Medulla oblongata (tissue), 1 donor: ENCODE results near the gene GTF2IRD1.
"Not testable (repeated sequence)": the region's sequence is repeated elsewhere in the genome, so short reads cannot be mapped to it uniquely, and the experiment has no call there.

Experiments used
- DNase-seq: peaks from one replicate; pipeline ENCODE4 v3.0.0-alpha.2; 2015; ENCODE audit errors: extremely low spot score

Gene GTF2IRD1

GRCh38 chr7:74453322-74454011 is at the start of gene GTF2IRD1:
Gene GTF2IRD1 (plus strand): TSS chr7:74453906. CDS start chr7:74508081, 54,175 bp downstream.
- DNase-seq: peak; percentile 44

- DNase-seq: no peak
These were observed 49.4 kb upstream of the GTF2IRD1 start for GRCh38 chr7:74404388-74404700.

GRCh38 chr7:74404741-74405140 is 49.0 kb upstream of the GTF2IRD1 start:
- no peak for DNase-seq

GRCh38 chr7:74405191-74405898 is 48.4 kb upstream of the GTF2IRD1 start:
- DNase-seq: no peak

GRCh38 chr7:74405899-74406512 is 47.7 kb upstream of the GTF2IRD1 start:
- no peak for DNase-seq

- DNase-seq: no peak
These were observed 45.7 kb upstream of the GTF2IRD1 start for GRCh38 chr7:74407958-74408357.

GRCh38 chr7:74409571-74409970 is 44.1 kb upstream of the GTF2IRD1 start:
- no peak for DNase-seq

- no peak for DNase-seq
These were observed 42.9 kb upstream of the GTF2IRD1 start for GRCh38 chr7:74410772-74411171.

- DNase-seq: not testable (repeated sequence)
These were observed 42.1 kb upstream of the GTF2IRD1 start for GRCh38 chr7:74411571-74411970.

GRCh38 chr7:74412056-74412455 is 41.6 kb upstream of the GTF2IRD1 start:
- no peak for DNase-seq

GRCh38 chr7:74412603-74413002 is 41.1 kb upstream of the GTF2IRD1 start:
- DNase-seq: no peak

GRCh38 chr7:74414595-74415333 is 38.9 kb upstream of the GTF2IRD1 start:
- DNase-seq: not testable (repeated sequence)

GRCh38 chr7:74417419-74417971 is 36.2 kb upstream of the GTF2IRD1 start:
- peak; percentile 85 for DNase-seq

GRCh38 chr7:74418076-74418475 is 35.6 kb upstream of the GTF2IRD1 start:
- DNase-seq: no peak

- no peak for DNase-seq
These were observed 35.2 kb upstream of the GTF2IRD1 start for GRCh38 chr7:74418538-74418937.

- DNase-seq: not testable (repeated sequence)
These were observed 34.5 kb upstream of the GTF2IRD1 start for GRCh38 chr7:74419232-74419631.

GRCh38 chr7:74420006-74420405 is 33.7 kb upstream of the GTF2IRD1 start:
- DNase-seq: no peak

GRCh38 chr7:74424291-74424880 is 29.3 kb upstream of the GTF2IRD1 start:
- no peak for DNase-seq

- DNase-seq: no peak
These were observed 25.7 kb upstream of the GTF2IRD1 start for GRCh38 chr7:74428023-74428422.

GRCh38 chr7:74429153-74429747 is 24.5 kb upstream of the GTF2IRD1 start:
- DNase-seq: no peak

- not testable (repeated sequence) for DNase-seq
These were observed 23.3 kb upstream of the GTF2IRD1 start for GRCh38 chr7:74430409-74430808.
